ENCODE results near the gene NTNG2.

The NTNG2 gene

GRCh38 chr9:132197315-132197714, 35.5 kb downstream of the NTNG2 start:
- Histone ChIP-seq H3K9me2 (ENCODE audit: low read depth, low read length) (no peaks in the 10 kb centered on the region), H3K27ac (ENCODE audit: low read depth, low read length, poor library complexity, severe bottlenecking) (no peak overlapping the region), H3K9ac (ENCODE audit: low read length) (no peak overlapping the region), H4K20me1 (ENCODE audit: insufficient read depth, low read length) (no peaks in the 10 kb centered on the region), H3K4me3 (ENCODE audit: low read depth, low read length, poor library complexity, severe bottlenecking) (no peak overlapping the region), H2AFZ (ENCODE audit: low read length) (no peak overlapping the region), H3K9me3 (ENCODE audit: low read length) (no peaks in the 10 kb centered on the region), H3K27me3 (ENCODE audit: insufficient read depth, low read length) (peaks cover 8% of the 10 kb centered on the region; the same call in 1 of the 2 replicates), H3K4me2 (ENCODE audit: low read length) (no peak overlapping the region), H3F3A (ENCODE audit: insufficient read depth, low read length) (no peaks in the 10 kb centered on the region), H3K36me3 (ENCODE audit: insufficient read depth, low read length) (no peaks in the 10 kb centered on the region), H3K79me2 (ENCODE audit: insufficient read depth, low read length) (no peaks in the 10 kb centered on the region), H3K4me1 (ENCODE audit: insufficient read depth, low read length, severe bottlenecking) (no peaks in the 10 kb centered on the region)
- TF ChIP-seq CTCF (IDR thresholded peaks at IDR 0.05; ENCODE audit: low read length) (no peak), EZH2 (IDR thresholded peaks at IDR 0.05; ENCODE audit: borderline replicate concordance, low read length) (no peak)

- Histone ChIP-seq H4K20me1 (ENCODE audit: insufficient read depth, low read length) (no peaks in the 10 kb centered on the region), H3K9ac (ENCODE audit: low read length) (no peak overlapping the region), H3K36me3 (ENCODE audit: insufficient read depth, low read length) (no peaks in the 10 kb centered on the region), H3K79me2 (ENCODE audit: insufficient read depth, low read length) (no peaks in the 10 kb centered on the region), H3K27ac (ENCODE audit: low read depth, low read length, poor library complexity, severe bottlenecking) (no peak overlapping the region), H3F3A (ENCODE audit: insufficient read depth, low read length) (no peaks in the 10 kb centered on the region), H3K9me3 (ENCODE audit: low read length) (no peaks in the 10 kb centered on the region), H3K27me3 (ENCODE audit: insufficient read depth, low read length) (peaks cover 8% of the 10 kb centered on the region; the same call in 1 of the 2 replicates), H3K4me2 (ENCODE audit: low read length) (no peak overlapping the region), H3K4me3 (ENCODE audit: low read depth, low read length, poor library complexity, severe bottlenecking) (no peak overlapping the region), H3K9me2 (ENCODE audit: low read depth, low read length) (no peaks in the 10 kb centered on the region), H2AFZ (ENCODE audit: low read length) (no peak overlapping the region), H3K4me1 (ENCODE audit: insufficient read depth, low read length, severe bottlenecking) (no peaks in the 10 kb centered on the region)
- TF ChIP-seq CTCF (IDR thresholded peaks at IDR 0.05; ENCODE audit: low read length) (no peak), EZH2 (IDR thresholded peaks at IDR 0.05; ENCODE audit: borderline replicate concordance, low read length) (no peak)
These were observed 36.1 kb downstream of the NTNG2 start for GRCh38 chr9:132197856-132198550.

GRCh38 chr9:132199056-132199455, 37.2 kb downstream of the NTNG2 start:
- H4K20me1 ChIP-seq (ENCODE audit: insufficient read depth, low read length): no peaks in the 10 kb centered on the region
- no peak overlapping the region for H3K4me2 ChIP-seq (ENCODE audit: low read length)
- no peaks in the 10 kb centered on the region for H3K79me2 ChIP-seq (ENCODE audit: insufficient read depth, low read length)
- H3K27me3 ChIP-seq (ENCODE audit: insufficient read depth, low read length): peaks cover 8% of the 10 kb centered on the region; the same call in 1 of the 2 replicates
- TF ChIP-seq EZH2 (IDR thresholded peaks at IDR 0.05; ENCODE audit: borderline replicate concordance, low read length): no peak
- TF ChIP-seq CTCF (IDR thresholded peaks at IDR 0.05; ENCODE audit: low read length): no peak
- no peak overlapping the region for H3K27ac ChIP-seq (ENCODE audit: low read depth, low read length, poor library complexity, severe bottlenecking)
- no peaks in the 10 kb centered on the region for H3K4me1 ChIP-seq (ENCODE audit: insufficient read depth, low read length, severe bottlenecking)
- no peaks in the 10 kb centered on the region for H3K9me3 ChIP-seq (ENCODE audit: low read length)
- no peak overlapping the region for H2AFZ ChIP-seq (ENCODE audit: low read length)
- no peak overlapping the region for H3K9ac ChIP-seq (ENCODE audit: low read length)
- no peaks in the 10 kb centered on the region for H3F3A ChIP-seq (ENCODE audit: insufficient read depth, low read length)
- H3K9me2 ChIP-seq (ENCODE audit: low read depth, low read length): no peaks in the 10 kb centered on the region
- no peak overlapping the region for H3K4me3 ChIP-seq (ENCODE audit: low read depth, low read length, poor library complexity, severe bottlenecking)
- H3K36me3 ChIP-seq (ENCODE audit: insufficient read depth, low read length): no peaks in the 10 kb centered on the region

Measured in OCI-LY1 (cell line).